A673 (cell line): Measurements from ENCODE around the gene KRTAP10-8. TPM values are rescaled to one million over a fixed set of nuclear protein-coding genes. Genes with fewer than 3 reads are reported as not detected.
"Not testable (repeated sequence)": the region's sequence is repeated elsewhere in the genome, so short reads cannot be mapped to it uniquely, and the experiment has no call there.

ENCODE experiments used
- BruUV-seq: library from RNA; stranded (reverse); fragments of 400-500 nt; replicated peaks from 2 replicates; lab custom pipeline; 2021; lab: Mats Ljungman, UMichigan
- CTCF ChIA-PET: fragments of 300-600 bp; sonication (Branson Sonifier 250); formaldehyde crosslinking; loops from one replicate; lab custom pipeline; 2022; ENCODE audit warnings: antibody characterized with exemption; lab: Charles Lee
- POLR2A ChIA-PET: fragments of 300-600 bp; sonication (Branson Sonifier 250); formaldehyde crosslinking; loops from one replicate; lab custom pipeline; 2022; ENCODE audit warnings: antibody characterized with exemption; ENCODE audit not compliant: low non-redundant PET; lab: Charles Lee
- DNase-seq: peaks from one replicate; pipeline ENCODE4 v3.0.0-alpha.2; 2015; ENCODE audit warnings: low spot score
- H3K27ac ChIP-seq: fragments of 200-600 bp; sonication (generic); 2 replicates; pipeline ENCODE4 v1.5.1; 2016; ENCODE audit warnings: mixed run types, low read depth, mild to moderate bottlenecking, mixed read lengths, antibody characterized with exemption, low read length; ENCODE audit not compliant: poor library complexity, severe bottlenecking
- H3K27me3 ChIP-seq: fragments of 200-600 bp; sonication (generic); replicated peaks from 2 replicates; pipeline ENCODE4 v1.6.1; 2017; ENCODE audit warnings: mixed run types, low read depth, mild to moderate bottlenecking, mixed read lengths, antibody characterized with exemption, low read length; ENCODE audit not compliant: insufficient read depth, poor library complexity
- H3K36me3 ChIP-seq: fragments of 200-600 bp; sonication (generic); 2 replicates; pipeline ENCODE4 v1.6.1; 2016; ENCODE audit warnings: mixed run types, mild to moderate bottlenecking, mixed read lengths, antibody characterized with exemption, low read length; ENCODE audit not compliant: insufficient read depth, poor library complexity, severe bottlenecking
- H3K4me1 ChIP-seq: fragments of 200-600 bp; sonication (generic); 2 replicates; pipeline ENCODE4 v1.6.1; 2017; ENCODE audit warnings: mixed run types, mild to moderate bottlenecking, mixed read lengths, antibody characterized with exemption, low read length; ENCODE audit not compliant: insufficient read depth, poor library complexity, severe bottlenecking
- H3K4me3 ChIP-seq: fragments of 200-600 bp; sonication (generic); 2 replicates; pipeline ENCODE4 v1.5.1; 2016; ENCODE audit warnings: low read depth, mixed run types, mild to moderate bottlenecking, mixed read lengths, low read length; ENCODE audit not compliant: poor library complexity, severe bottlenecking
- H3K9me3 ChIP-seq: fragments of 200-600 bp; sonication (generic); 2 replicates; pipeline ENCODE4 v1.6.1; 2016; ENCODE audit warnings: mixed run types, low read depth, mild to moderate bottlenecking, mixed read lengths, antibody characterized with exemption, low read length; ENCODE audit not compliant: poor library complexity, severe bottlenecking
- EZH2 ChIP-seq: fragments of 200-600 bp; sonication (generic); IDR thresholded peaks from 2 replicates; pipeline ENCODE4 v1.6.1; 2017; ENCODE audit warnings: borderline replicate concordance, low read depth, mild to moderate bottlenecking, mixed read lengths, antibody characterized with exemption, low read length; ENCODE audit not compliant: poor library complexity, severe bottlenecking
- intact Hi-C: fragments of 100-400 bp; cut with micrococcal nuclease; formaldehyde crosslinking; loops from one replicate; pipeline ENCODE4 v1.10.0; 2022; ENCODE audit not compliant: unreplicated experiment
- total RNA-seq: library from RNA; stranded (reverse); gene quantifications from 2 replicates; pipeline ENCODE4 v1.2.3, GENCODE V29; 2021
- TF ChIP-seq, protein P1 (sequence below): fragments of 300-800, 200-600 bp; sonication (generic); conservative IDR thresholded peaks from 2 replicates; pipeline ENCODE4 v1.5.1; 2017; ENCODE audit warnings: low read depth, mild to moderate bottlenecking, antibody characterized with exemption, low read length, moderate library complexity, mixed read lengths

Gene KRTAP10-8
- total RNA-seq, 1 experiment from 2014 or later: not detected

DNA sequence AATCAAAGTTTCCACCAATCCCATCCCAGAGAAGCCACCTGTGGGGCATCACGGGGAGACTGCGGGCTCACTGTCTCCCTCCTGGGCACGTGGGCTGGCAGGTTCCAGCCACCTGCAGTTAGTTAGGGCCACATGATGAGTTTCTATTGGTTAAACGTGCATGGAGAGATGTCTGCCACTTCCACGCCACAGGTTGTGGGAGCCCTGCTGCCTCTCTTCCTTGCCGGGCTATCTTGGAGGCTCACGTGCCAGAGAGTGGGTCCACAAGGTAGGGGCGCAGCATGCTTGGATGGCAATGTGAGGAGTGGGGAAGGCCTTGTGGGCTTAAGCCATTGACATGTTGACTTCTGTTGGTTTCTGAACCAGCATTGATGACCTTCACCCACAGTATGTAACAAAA is 8.0 kb upstream of the KRTAP10-8 start:
- no peaks in the 10 kb centered on the region for H3K27me3 ChIP-seq
- ChIA-PET POLR2A (no interaction called here), CTCF (no interaction called here)
- no peaks in the 10 kb centered on the region for H3K36me3 ChIP-seq
- no TSS peak for BruUV-seq
- TF ChIP-seq, protein P1, sequence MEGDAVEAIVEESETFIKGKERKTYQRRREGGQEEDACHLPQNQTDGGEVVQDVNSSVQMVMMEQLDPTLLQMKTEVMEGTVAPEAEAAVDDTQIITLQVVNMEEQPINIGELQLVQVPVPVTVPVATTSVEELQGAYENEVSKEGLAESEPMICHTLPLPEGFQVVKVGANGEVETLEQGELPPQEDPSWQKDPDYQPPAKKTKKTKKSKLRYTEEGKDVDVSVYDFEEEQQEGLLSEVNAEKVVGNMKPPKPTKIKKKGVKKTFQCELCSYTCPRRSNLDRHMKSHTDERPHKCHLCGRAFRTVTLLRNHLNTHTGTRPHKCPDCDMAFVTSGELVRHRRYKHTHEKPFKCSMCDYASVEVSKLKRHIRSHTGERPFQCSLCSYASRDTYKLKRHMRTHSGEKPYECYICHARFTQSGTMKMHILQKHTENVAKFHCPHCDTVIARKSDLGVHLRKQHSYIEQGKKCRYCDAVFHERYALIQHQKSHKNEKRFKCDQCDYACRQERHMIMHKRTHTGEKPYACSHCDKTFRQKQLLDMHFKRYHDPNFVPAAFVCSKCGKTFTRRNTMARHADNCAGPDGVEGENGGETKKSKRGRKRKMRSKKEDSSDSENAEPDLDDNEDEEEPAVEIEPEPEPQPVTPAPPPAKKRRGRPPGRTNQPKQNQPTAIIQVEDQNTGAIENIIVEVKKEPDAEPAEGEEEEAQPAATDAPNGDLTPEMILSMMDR: no peak
- no peak for TF ChIP-seq EZH2
- no peak for DNase-seq
- H3K27ac ChIP-seq: no peak overlapping the region
- H3K9me3 ChIP-seq: no peaks in the 10 kb centered on the region
- no peak overlapping the region for H3K4me3 ChIP-seq
- intact Hi-C loops: loop anchor here (10.0 kb wide), 1 partner anchor 59 kb away; the partner anchor contains the start of gene KRTAP10-1
- H3K4me1 ChIP-seq: no peaks in the 10 kb centered on the region

DNA sequence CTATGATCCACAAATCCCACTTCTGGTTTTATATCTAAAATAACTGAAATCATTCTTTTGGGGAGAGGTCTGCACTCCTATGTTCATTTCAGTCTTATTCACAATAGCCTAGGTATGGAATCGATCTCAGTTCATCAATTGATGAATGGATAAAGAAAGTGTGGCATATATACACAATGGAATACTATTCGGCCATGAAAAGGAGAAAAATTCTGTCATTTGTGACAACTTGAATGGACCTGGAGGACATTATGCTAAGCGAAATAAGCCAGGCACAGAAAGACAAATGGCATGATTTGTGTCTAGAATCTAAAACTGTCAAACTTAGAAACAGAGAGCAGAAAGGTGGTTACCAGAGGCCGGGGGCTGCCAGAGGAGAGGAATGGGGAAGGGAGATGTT is 5.4 kb upstream of the KRTAP10-8 start:
- intact Hi-C loops: loop anchor here (10.0 kb wide), 1 partner anchor 62 kb away; the partner anchor contains the start of gene KRTAP10-1
- TF ChIP-seq EZH2: no peak
- TF ChIP-seq, protein P1: no peak
- DNase-seq: no peak
- no peak overlapping the region for H3K4me3 ChIP-seq
- no peaks in the 10 kb centered on the region for H3K36me3 ChIP-seq
- ChIA-PET CTCF (no interaction called here), POLR2A (no interaction called here)
- no peaks in the 10 kb centered on the region for H3K4me1 ChIP-seq
- peaks cover 20% of the 10 kb centered on the region for H3K9me3 ChIP-seq
- H3K27ac ChIP-seq: no peak overlapping the region
- BruUV-seq: no TSS peak
- H3K27me3 ChIP-seq: no peaks in the 10 kb centered on the region

DNA sequence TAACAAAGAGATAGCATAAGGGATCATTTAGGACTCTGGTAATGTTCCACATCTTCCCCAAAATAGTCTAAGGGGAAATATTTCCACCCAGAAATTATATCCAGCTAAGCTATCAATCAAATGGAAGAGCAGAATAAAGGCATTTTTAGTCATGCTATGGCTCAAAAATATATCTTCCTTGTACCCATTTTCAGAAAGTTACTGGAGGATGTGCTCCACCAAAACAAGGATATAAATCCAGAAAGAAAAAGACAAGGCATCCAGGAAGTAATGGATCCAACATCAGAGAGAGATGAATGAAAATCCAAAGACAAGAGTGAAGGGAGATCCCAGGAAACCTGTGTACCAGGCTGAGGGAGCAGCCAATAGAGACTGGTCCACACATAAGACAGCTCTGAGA is 2.7 kb upstream of the KRTAP10-8 start:
- Histone ChIP-seq H3K9me3 (peaks cover 25% of the 10 kb centered on the region), H3K36me3 (no peaks in the 10 kb centered on the region), H3K27me3 (no peaks in the 10 kb centered on the region), H3K4me3 (no peak overlapping the region), H3K4me1 (no peaks in the 10 kb centered on the region), H3K27ac (no peak overlapping the region)
- TF ChIP-seq, protein P1: no peak
- TF ChIP-seq EZH2: no peak
- CTCF ChIA-PET: no interaction called here
- no TSS peak for BruUV-seq
- DNase-seq: no peak
- intact Hi-C loops: loop anchor here (10.0 kb wide), 1 partner anchor 64 kb away; the partner anchor contains the start of gene KRTAP10-1
- POLR2A ChIA-PET: no interaction called here

DNA sequence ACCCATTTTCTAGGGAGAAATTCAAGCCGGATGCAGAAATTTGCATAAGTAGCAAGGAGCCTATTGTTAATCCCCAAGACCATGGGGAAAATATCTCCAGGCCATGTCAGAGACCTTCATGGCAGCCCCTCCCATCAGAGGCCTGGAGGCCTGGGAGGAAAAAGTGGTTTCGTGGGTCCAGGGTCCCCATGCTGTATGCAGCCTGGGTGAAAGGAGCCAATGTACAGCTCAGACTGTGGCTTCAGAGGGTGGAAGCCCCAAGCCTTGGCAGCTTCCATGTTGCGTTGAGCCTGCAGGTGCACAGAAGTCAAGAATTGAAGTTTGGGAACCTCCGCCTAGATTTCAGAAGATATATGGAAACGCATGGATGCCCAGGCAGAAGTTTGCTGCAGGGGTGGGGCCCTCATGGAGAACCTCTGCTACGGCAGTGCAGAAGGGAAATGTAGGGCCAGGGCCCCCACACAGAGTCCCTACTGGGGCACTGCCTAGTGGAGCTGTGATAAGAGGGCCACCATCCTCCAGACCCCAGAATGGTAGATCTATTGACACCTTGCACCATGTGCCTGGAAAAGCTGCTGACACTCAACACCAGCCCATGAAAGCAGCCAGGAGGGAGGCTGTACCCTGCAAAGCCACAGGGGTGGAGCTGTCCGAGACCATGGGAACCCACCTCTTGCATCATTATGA is 1.6 kb upstream of the KRTAP10-8 start:
- H3K9me3 ChIP-seq: peaks cover 25% of the 10 kb centered on the region
- POLR2A ChIA-PET, DNase-seq, H3K27ac ChIP-seq, CTCF ChIA-PET, H3K4me3 ChIP-seq, H3K36me3 ChIP-seq, H3K27me3 ChIP-seq, BruUV-seq, H3K4me1 ChIP-seq, intact Hi-C loops: not testable (repeated sequence)
